GM12874 (cell line): ENCODE measurements around the gene SNED1.

Experiments
- TF ChIP-seq, protein P1 (sequence below): IDR thresholded peaks from 2 replicates; pipeline ENCODE4 v1.5.1; 2011; ENCODE audit warnings: low read depth, mild to moderate bottlenecking, control low read depth, low read length, moderate library complexity; ENCODE audit not compliant: insufficient read depth

SNED1 gene

DNA sequence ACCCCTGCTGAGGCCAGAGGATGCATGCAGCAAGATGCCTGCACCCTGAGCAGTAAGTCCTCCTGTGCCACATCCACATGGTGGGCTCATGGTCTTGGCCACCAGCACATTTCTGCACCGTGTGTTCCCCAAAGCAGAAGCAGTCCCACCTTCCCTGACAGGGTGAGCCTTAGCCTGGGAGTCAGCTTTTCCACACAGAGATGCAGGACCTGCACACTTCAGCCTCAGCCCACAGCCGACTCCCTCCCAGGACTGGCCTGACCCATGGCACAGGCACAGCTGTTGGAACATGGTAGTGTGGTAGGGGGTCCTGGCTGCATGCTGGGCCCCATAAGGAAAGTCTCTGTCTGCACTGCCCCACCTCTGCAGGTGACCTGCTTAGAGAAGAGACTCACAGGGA, 5.0 kb downstream of the SNED1 start:
- TF ChIP-seq, protein P1, sequence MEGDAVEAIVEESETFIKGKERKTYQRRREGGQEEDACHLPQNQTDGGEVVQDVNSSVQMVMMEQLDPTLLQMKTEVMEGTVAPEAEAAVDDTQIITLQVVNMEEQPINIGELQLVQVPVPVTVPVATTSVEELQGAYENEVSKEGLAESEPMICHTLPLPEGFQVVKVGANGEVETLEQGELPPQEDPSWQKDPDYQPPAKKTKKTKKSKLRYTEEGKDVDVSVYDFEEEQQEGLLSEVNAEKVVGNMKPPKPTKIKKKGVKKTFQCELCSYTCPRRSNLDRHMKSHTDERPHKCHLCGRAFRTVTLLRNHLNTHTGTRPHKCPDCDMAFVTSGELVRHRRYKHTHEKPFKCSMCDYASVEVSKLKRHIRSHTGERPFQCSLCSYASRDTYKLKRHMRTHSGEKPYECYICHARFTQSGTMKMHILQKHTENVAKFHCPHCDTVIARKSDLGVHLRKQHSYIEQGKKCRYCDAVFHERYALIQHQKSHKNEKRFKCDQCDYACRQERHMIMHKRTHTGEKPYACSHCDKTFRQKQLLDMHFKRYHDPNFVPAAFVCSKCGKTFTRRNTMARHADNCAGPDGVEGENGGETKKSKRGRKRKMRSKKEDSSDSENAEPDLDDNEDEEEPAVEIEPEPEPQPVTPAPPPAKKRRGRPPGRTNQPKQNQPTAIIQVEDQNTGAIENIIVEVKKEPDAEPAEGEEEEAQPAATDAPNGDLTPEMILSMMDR = no peak

DNA sequence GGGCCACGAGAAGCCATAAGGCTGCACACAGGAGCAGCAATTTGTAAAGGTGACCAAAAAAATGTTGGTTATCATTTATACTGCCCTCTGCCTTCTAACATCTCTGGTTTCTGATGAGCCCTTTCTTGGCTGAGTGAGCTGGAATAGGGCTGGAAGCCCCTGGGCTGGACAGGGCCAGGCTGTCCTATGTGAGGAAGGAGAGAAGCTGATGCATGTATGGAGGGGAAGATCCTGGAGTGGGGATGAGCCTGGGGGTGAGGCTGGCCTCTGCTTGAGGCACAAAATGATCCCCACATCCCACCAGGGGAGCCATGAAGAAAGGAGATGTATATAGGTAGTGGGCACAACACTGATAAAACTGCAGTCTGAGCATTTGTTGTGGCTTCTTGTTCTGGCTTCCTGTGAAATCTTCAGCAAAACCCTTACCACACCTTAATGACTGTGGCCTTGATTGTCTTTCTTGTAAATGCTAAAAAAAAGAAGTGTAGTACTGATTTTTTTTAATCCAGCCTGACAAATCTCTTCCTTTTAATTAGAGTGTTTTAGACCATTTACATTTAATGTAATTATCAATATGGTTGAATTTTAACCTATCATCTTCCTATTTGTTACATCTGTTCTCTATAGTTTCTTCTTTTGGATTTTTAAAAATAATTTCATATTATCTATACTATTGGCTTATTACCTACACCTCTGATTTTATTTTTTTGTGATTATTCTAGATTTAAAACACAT, 5.6 kb downstream of the SNED1 start:
- TF ChIP-seq, protein P1 = no peak

DNA sequence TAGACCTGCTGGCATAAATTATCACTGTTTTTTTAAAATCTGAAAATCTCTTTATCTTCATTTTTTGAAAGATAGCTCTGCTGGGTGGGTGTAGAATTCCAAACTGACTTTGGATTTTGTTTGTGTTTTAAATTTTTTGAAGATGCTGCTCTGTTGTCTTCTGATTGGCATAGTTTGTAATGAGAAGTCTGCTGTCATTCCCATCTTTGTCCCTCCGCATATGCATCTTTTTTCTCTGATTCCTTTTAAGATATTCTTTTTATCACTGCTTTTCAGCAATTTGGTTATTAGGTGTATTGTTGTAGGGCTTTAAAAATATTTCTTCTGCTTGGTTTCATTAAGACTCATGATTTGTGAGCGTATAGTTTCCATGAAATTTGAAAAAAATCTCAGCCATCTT, 7.2 kb downstream of the SNED1 start:
- TF ChIP-seq, protein P1 = no peak

DNA sequence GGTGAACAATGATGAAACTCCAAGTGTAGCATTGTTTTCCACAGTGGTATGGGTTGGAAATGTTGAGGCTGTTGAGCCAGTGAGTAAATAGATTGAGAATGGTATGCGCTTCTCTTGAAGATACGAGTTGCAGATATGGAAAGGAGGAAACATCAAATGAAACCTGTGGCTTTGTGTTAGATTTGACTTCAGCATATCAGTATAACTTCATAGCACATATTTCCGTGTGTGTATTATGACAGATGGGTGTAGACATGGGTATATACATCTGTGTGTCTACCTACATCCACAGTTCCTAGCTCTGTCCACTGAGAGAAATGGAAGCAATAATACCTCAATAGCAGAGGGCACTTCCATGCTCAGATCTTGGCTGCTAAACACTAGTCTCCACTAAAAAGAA, 8.0 kb downstream of the SNED1 start:
- TF ChIP-seq, protein P1 = no peak

DNA sequence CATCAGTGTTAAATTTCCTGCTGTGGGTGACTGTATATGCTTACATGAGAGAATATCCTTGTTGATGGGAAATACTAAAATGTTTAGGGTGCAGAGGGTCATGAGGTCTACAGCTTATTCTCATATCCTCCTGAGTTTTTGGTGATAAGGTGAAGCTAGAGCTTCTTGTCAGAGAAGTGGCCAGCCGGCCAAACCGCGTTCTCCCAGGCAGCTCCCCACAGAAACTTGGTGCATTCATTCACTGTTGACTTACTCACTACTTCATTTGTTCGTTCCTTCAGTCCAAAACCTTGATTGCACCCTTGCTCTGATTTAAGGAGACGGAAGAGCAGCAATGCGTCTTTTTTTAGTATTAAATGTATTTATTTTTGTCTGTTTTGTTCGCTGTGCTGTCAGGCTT, 8.7 kb downstream of the SNED1 start:
- TF ChIP-seq, protein P1 = no peak

DNA sequence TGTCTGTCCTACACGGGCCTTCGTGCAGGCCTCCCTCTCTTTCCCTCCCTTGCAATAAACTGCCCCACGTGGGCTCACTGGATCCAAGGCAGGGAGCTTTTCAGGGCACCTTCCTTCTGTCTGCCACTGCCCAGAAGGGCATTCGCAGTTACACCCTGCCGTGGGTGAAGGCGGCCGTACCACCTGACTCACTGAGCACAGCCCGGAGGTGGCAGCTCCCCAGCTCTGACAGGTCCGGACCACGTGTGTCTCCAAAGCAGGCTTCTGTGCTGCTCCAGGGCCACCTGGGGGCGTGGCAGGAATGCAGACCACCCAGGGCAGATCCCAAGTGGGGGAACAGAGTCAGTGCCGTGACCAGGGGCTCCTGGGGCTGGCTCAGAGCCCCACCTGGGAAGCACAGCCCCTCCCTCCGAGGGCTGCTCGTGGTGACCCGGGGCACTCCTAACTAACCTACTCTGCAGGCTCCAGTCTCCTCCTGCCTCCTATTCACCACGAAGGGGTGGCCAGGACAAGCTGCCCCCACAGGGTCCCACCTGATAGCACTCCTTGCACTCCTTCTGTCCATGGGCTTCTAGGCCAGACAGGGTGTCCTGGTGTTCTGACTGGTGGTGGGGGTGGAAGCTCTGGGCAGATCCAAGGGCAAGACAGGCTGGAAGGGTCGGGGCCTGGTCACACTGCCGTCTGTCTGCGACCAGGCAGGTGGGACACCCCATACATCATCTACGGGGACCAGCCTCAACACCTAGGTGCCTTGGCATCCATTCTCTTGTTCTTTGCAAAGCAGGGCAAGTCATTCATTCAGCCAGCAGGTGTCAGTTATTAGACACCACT, 9.7 kb downstream of the SNED1 start:
- TF ChIP-seq, protein P1 = no peak

DNA sequence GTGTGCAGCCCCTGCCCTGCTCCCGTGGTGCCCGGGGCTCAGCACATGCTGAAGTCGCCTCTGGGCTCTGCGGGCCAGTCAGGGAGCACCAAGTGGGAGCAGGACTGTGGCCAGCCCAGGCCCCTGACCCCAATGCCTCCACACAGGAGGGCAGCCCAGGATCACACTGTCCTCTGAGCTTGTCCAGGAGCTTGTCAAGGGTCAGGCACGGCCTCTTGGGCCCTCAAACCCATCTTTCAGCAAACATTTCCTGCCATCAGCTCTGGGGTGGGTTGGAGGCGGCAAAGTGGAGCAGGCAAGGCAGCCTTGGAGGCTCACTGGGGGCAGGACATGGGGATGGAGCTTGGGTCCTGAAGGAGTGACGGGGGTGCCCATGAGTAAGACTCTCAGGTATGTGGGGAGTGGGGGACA, 10.3 kb downstream of the SNED1 start:
- TF ChIP-seq, protein P1 = no peak
